PC-9 (cell line): ENCODE results near the gene ACADS. TPM values are rescaled to one million over a fixed set of nuclear protein-coding genes. Genes with fewer than 3 reads are reported as not detected.

Experiments used
- BruUV-seq: library from RNA; stranded (reverse); fragments of 400-500 nt; replicated peaks from 2 replicates; lab custom pipeline; 2021; lab: Mats Ljungman, UMichigan
- CTCF ChIA-PET: fragments of 300-600 bp; sonication (Branson Sonifier 250); formaldehyde crosslinking; loops from one replicate; lab custom pipeline; 2022; ENCODE audit warnings: antibody characterized with exemption; lab: Charles Lee
- POLR2A ChIA-PET: fragments of 300-600 bp; sonication (Branson Sonifier 250); formaldehyde crosslinking; loops from one replicate; lab custom pipeline; 2022; ENCODE audit warnings: antibody characterized with exemption; ENCODE audit not compliant: unreplicated experiment; lab: Charles Lee
- DNase-seq, 2 experiments: peaks; one replicate each; pipeline versions ENCODE4 v3.0.0 to v3.0.0-alpha.2; 2015 to 2022; ENCODE audit warnings: mixed read lengths in 1 of 2
- H2AFZ ChIP-seq: fragments of 200-600 bp; sonication (generic); 2 replicates; pipeline ENCODE4 v1.8.1; 2017; ENCODE audit warnings: antibody characterized with exemption
- H3F3A ChIP-seq: fragments of 200-600 bp; sonication (generic); 2 replicates; pipeline ENCODE4 v1.8.1; 2017; ENCODE audit warnings: antibody characterized with exemption, mild to moderate bottlenecking, low read depth; ENCODE audit not compliant: insufficient read depth
- H3K27ac ChIP-seq: fragments of 200-600 bp; sonication (generic); 2 replicates; pipeline ENCODE4 v1.6.1; 2016; ENCODE audit warnings: mixed run types
- H3K27me3 ChIP-seq: fragments of 200-600 bp; sonication (generic); 2 replicates; pipeline ENCODE4 v1.6.1; 2016; ENCODE audit warnings: low read depth, mixed run types; ENCODE audit not compliant: insufficient read depth
- H3K36me3 ChIP-seq: fragments of 200-600 bp; sonication (generic); 2 replicates; pipeline ENCODE4 v1.6.1; 2016; ENCODE audit warnings: low read depth, mixed run types
- H3K4me1 ChIP-seq: fragments of 200-600 bp; sonication (generic); replicated peaks from 2 replicates; pipeline ENCODE4 v1.6.1; 2016; ENCODE audit warnings: mixed run types; ENCODE audit not compliant: insufficient read depth
- H3K4me2 ChIP-seq: fragments of 200-600 bp; sonication (generic); 2 replicates; pipeline ENCODE4 v1.6.1; 2017; ENCODE audit warnings: mixed run types
- H3K4me3 ChIP-seq: fragments of 200-600 bp; sonication (generic); 2 replicates; pipeline ENCODE4 v1.6.1; 2016; ENCODE audit warnings: mixed run types
- H3K79me2 ChIP-seq: fragments of 200-600 bp; sonication (generic); 2 replicates; pipeline ENCODE4 v1.6.1; 2017; ENCODE audit warnings: low read depth, mixed run types
- H3K9me2 ChIP-seq: fragments of 200-600 bp; sonication (generic); 2 replicates; pipeline ENCODE4 v1.8.1; 2017; ENCODE audit warnings: mild to moderate bottlenecking; ENCODE audit not compliant: insufficient read depth
- H3K9me3 ChIP-seq: fragments of 200-600 bp; sonication (generic); 2 replicates; pipeline ENCODE4 v1.8.1; 2016; ENCODE audit warnings: low read depth; ENCODE audit not compliant: insufficient read depth
- H4K20me1 ChIP-seq: fragments of 200-600 bp; sonication (generic); 2 replicates; pipeline ENCODE4 v1.8.1; 2017; ENCODE audit not compliant: insufficient read depth
- EZH2 ChIP-seq: fragments of 200-600 bp; sonication (generic); IDR thresholded peaks from 2 replicates; pipeline ENCODE4 v1.8.0; 2017; ENCODE audit warnings: antibody characterized with exemption, low read depth
- intact Hi-C: fragments of 100-400 bp; cut with micrococcal nuclease; formaldehyde crosslinking; loops from one replicate; pipeline ENCODE4 v1.10.0; 2022; ENCODE audit not compliant: unreplicated experiment
- total RNA-seq: library from RNA; stranded (reverse); gene quantifications from 2 replicates; pipeline ENCODE4 v1.2.3, GENCODE V29; 2021
- TF ChIP-seq, protein P1 (sequence below): fragments of 200-600 bp; sonication (generic); conservative IDR thresholded peaks from 2 replicates; pipeline ENCODE4 v1.6.1; 2017; ENCODE audit warnings: mixed run types, antibody characterized with exemption, mild to moderate bottlenecking, moderate library complexity

Gene ACADS
- total RNA-seq, 1 experiment from 2014 or later, result 8.2 TPM

DNA sequence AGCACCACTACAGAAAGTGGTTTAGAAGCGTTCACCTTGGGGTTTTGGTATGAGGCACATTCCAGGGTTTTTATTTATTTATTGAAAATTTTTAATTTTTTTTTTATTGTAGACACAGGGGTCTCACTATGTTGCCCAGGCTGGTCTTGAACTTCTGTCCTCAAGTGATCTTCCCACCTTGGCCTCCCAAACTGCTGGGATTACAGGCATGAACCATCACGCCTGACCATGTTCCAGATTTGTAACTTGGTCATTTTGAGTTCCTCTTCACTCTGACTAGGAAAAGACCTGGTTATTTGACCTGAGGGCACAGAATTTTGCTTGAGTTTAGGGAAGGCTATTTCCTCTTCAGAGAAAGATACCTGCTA lies 35.6 kb upstream of the ACADS start:
- no peaks in the 10 kb centered on the region for H3F3A ChIP-seq
- H4K20me1 ChIP-seq, result peaks cover 41% of the 10 kb centered on the region
- no peaks in the 10 kb centered on the region for H3K27me3 ChIP-seq
- H3K36me3 ChIP-seq, result peaks cover 7% of the 10 kb centered on the region; the same call in 1 of the 2 replicates
- no peaks in the 10 kb centered on the region for H3K9me2 ChIP-seq
- intact Hi-C loops, result no loop called here
- H3K4me2 ChIP-seq, result peak overlapping the region; percentile 93; the same call in 1 of the 2 replicates
- TF ChIP-seq, protein P1, sequence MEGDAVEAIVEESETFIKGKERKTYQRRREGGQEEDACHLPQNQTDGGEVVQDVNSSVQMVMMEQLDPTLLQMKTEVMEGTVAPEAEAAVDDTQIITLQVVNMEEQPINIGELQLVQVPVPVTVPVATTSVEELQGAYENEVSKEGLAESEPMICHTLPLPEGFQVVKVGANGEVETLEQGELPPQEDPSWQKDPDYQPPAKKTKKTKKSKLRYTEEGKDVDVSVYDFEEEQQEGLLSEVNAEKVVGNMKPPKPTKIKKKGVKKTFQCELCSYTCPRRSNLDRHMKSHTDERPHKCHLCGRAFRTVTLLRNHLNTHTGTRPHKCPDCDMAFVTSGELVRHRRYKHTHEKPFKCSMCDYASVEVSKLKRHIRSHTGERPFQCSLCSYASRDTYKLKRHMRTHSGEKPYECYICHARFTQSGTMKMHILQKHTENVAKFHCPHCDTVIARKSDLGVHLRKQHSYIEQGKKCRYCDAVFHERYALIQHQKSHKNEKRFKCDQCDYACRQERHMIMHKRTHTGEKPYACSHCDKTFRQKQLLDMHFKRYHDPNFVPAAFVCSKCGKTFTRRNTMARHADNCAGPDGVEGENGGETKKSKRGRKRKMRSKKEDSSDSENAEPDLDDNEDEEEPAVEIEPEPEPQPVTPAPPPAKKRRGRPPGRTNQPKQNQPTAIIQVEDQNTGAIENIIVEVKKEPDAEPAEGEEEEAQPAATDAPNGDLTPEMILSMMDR, result no peak
- no peak for TF ChIP-seq EZH2
- no TSS peak for BruUV-seq
- peaks cover 29% of the 10 kb centered on the region for H3K4me1 ChIP-seq
- no peak overlapping the region for H2AFZ ChIP-seq
- peaks cover 59% of the 10 kb centered on the region for H3K79me2 ChIP-seq
- ChIA-PET CTCF (interaction anchor here (0.6 kb wide), 1 partner anchor 16 kb away, joined by 3 read pairs; no protein-coding TSS in a partner anchor), POLR2A (no interaction called here)
- H3K9me3 ChIP-seq, result no peaks in the 10 kb centered on the region
- H3K27ac ChIP-seq, result no peak overlapping the region
- DNase-seq, result no peak
- no peak overlapping the region for H3K4me3 ChIP-seq

DNA sequence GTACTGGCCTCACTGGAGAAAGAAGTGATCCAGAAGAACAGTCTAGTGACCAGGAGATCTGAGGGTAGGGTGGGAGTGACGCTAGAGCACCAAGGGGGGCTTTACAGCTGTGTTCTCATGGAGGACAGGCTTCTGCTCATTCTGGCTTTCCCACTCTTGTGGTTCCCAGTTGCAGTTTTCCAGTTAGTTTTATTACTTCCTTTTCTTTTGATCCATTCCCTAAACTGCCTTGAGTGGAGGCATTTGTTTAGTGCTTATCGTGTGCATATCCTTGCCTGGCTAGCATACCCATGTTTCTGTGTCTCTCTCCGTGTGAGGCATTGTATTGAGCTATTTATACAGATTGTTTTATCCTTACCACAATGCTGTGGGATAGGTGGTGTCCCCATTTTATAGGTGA lies 34.6 kb upstream of the ACADS start:
- H3K27ac ChIP-seq, result no peak overlapping the region
- BruUV-seq, result no TSS peak
- CTCF ChIA-PET, result no interaction called here
- no peak overlapping the region; the same call in 1 of the 2 replicates for H3K4me2 ChIP-seq
- no peaks in the 10 kb centered on the region for H3F3A ChIP-seq
- H4K20me1 ChIP-seq, result peaks cover 41% of the 10 kb centered on the region
- intact Hi-C loops, result no loop called here
- DNase-seq, result no peak
- no peaks in the 10 kb centered on the region for H3K27me3 ChIP-seq
- H3K79me2 ChIP-seq, result peaks cover 59% of the 10 kb centered on the region
- H2AFZ ChIP-seq, result no peak overlapping the region
- no peak for TF ChIP-seq EZH2
- TF ChIP-seq, protein P1, result no peak
- POLR2A ChIA-PET, result no interaction called here
- H3K4me1 ChIP-seq, result peaks cover 23% of the 10 kb centered on the region
- no peaks in the 10 kb centered on the region for H3K9me3 ChIP-seq
- H3K4me3 ChIP-seq, result no peak overlapping the region
- H3K9me2 ChIP-seq, result no peaks in the 10 kb centered on the region
- peaks cover 7% of the 10 kb centered on the region; the same call in 1 of the 2 replicates for H3K36me3 ChIP-seq

DNA sequence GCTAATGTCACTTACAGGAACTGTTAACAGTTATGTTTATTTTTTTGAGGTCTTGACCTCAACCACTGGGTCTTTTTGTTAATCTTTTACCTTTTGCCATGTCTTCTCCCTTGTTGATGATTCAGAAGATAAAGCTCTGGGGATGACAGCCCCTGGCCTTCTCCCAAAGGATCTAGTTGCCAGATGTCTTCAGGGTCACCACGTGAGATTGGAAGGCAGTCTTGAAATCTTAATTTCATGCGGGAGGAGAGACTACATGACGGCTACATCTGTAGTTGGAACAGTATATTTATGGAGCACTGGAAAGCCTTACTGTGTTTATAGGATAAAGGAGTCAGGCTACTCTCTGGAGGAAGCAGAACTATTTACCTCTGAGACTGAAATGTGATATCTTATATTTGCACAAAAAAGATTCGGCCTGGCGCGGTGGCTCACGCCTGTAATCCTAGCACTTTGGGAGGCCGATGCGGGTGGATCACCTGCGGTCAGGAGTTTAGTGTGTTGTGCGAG lies 33.0 kb upstream of the ACADS start:
- no peaks in the 10 kb centered on the region for H3K9me2 ChIP-seq
- no peaks in the 10 kb centered on the region for H3F3A ChIP-seq
- no peaks in the 10 kb centered on the region for H3K9me3 ChIP-seq
- no TSS peak for BruUV-seq
- peaks cover 7% of the 10 kb centered on the region; the same call in 1 of the 2 replicates for H3K36me3 ChIP-seq
- TF ChIP-seq, protein P1, result no peak
- no peak for TF ChIP-seq EZH2
- H3K4me1 ChIP-seq, result peaks cover 23% of the 10 kb centered on the region
- peaks cover 41% of the 10 kb centered on the region for H4K20me1 ChIP-seq
- ChIA-PET POLR2A (interaction anchor here (0.5 kb wide), 1 partner anchor 8 kb away, joined by 3 read pairs; no protein-coding TSS in a partner anchor), CTCF (interaction anchor here (0.6 kb wide), 1 partner anchor 152 kb away, joined by 3 read pairs; no protein-coding TSS in a partner anchor)
- H2AFZ ChIP-seq, result no peak overlapping the region
- no peak overlapping the region for H3K4me2 ChIP-seq
- peaks cover 56% of the 10 kb centered on the region for H3K79me2 ChIP-seq
- no peak overlapping the region for H3K27ac ChIP-seq
- H3K27me3 ChIP-seq, result no peaks in the 10 kb centered on the region
- DNase-seq, result no peak
- H3K4me3 ChIP-seq, result no peak overlapping the region
- intact Hi-C loops, result no loop called here
